GM12874 (cell line): ENCODE measurements around the gene SCUBE2.

Experiments
- CTCF ChIP-seq: IDR thresholded peaks from 2 replicates; pipeline ENCODE4 v1.5.1; 2011; ENCODE audit warnings: low read depth, mild to moderate bottlenecking, control low read depth, low read length, moderate library complexity; ENCODE audit not compliant: insufficient read depth

Gene SCUBE2

GRCh38 chr11:8973121-8973520 lies 118.3 kb downstream of the SCUBE2 start:
- no peak for TF ChIP-seq CTCF

DNA sequence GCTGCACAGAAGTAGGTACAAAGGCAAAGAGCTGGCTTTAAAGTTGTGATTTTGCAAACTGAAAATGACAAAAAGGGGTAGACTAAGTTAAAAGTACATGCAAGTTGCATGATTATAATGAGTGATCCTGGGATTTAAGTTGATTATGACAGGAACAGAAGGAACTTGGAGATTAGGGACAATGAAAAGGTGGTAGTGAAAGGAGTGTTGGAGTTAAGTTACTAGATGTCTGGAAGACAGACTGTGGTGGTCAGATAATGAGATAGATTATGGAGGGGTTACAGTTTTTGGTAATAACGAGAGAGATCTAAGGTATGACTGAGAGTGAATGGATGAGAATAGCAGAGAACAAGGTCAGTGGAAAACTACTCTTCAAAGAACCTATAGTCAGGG lies 119.5 kb downstream of the SCUBE2 start:
- TF ChIP-seq CTCF = no peak

GRCh38 chr11:8971196-8971923 lies 120.0 kb downstream of the SCUBE2 start:
- TF ChIP-seq CTCF = no peak
